CD4-positive, alpha-beta T cell treated with Interleukin-6 for 4 hours (primary cell): Measurements from ENCODE around the gene VAV2.

Source experiments
- DNase-seq: peaks from one replicate; pipeline ENCODE4 v3.0.0-alpha.2; 2020; ENCODE audit warnings: mixed read lengths

VAV2 gene

GRCh38 chr9:133991964-133992779, at the start of gene VAV2:
TSS of gene VAV2 (minus strand) at chr9:133992324. CDS start at chr9:133992278, 46 bp downstream.
- peak; percentile 69 for DNase-seq

GRCh38 chr9:134041649-134041962, 49.5 kb upstream of the VAV2 start:
- no peak for DNase-seq

- no peak for DNase-seq
Observed at GRCh38 chr9:134040781-134041648, 48.9 kb upstream of the VAV2 start.

- no peak for DNase-seq
Observed at GRCh38 chr9:134040176-134040565, 48.0 kb upstream of the VAV2 start.

GRCh38 chr9:134039386-134040175, 47.5 kb upstream of the VAV2 start:
- DNase-seq = no peak

- no peak for DNase-seq
Observed at GRCh38 chr9:134037641-134038040, 45.5 kb upstream of the VAV2 start.

- DNase-seq = no peak
Observed at GRCh38 chr9:134036130-134036529, 44.0 kb upstream of the VAV2 start.

GRCh38 chr9:134035041-134036039, 43.2 kb upstream of the VAV2 start:
- DNase-seq = no peak

GRCh38 chr9:134034215-134035040, 42.3 kb upstream of the VAV2 start:
- DNase-seq = no peak

- no peak for DNase-seq
Observed at GRCh38 chr9:134033516-134034214, 41.5 kb upstream of the VAV2 start.

GRCh38 chr9:134032456-134033222, 40.5 kb upstream of the VAV2 start:
- no peak for DNase-seq

- no peak for DNase-seq
Observed at GRCh38 chr9:134031783-134032182, 39.7 kb upstream of the VAV2 start.

GRCh38 chr9:134030821-134031470, 38.8 kb upstream of the VAV2 start:
- no peak for DNase-seq

- no peak for DNase-seq
Observed at GRCh38 chr9:134029248-134030226, 37.4 kb upstream of the VAV2 start.

- no peak for DNase-seq
Observed at GRCh38 chr9:134028575-134029247, 36.6 kb upstream of the VAV2 start.

- no peak for DNase-seq
Observed at GRCh38 chr9:134028076-134028475, 36.0 kb upstream of the VAV2 start.

GRCh38 chr9:134027561-134027960, 35.4 kb upstream of the VAV2 start:
- DNase-seq = no peak
